ENCODE results near the gene MTAP.

MTAP gene

DNA sequence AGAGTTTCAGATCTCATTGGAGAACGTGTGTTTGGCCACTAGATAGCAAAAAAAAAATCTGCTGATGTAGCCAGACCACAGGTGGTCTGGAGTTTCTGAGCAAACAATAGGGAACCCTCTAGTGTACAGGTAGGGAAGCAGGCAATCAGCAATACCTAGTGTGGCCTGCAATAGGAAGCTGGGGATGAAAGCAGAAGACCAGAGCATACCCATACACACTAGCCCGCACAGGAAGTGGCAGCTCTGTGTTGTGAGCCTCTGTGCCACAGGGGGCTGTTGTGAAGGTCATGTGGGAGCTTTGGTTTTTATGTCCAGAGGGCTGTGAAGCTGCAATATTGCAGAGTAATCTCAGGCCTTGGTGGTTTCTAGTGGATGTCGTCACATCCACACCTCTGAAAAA lies 81.2 kb downstream of the MTAP start:
- DNase-seq (ENCODE audit: low read depth in 1 of 2, low spot score in 1 of 2) = peak; percentile 25 to 85
- no peak overlapping the region for H3K27ac ChIP-seq (replicated peaks)
- H3K27me3 ChIP-seq (ENCODE audit: insufficient read depth, poor library complexity, severe bottlenecking) = no peaks in the 10 kb centered on the region
- TF ChIP-seq SPI1 (IDR thresholded peaks at IDR 0.05; ENCODE audit: borderline replicate concordance, low read depth) (peak; percentile 26; the same call in 1 of the 2 replicates), POLR2AphosphoS5 (IDR thresholded peaks at IDR 0.05; ENCODE audit: low read depth) (no peak; the same call in 1 of the 2 replicates)
- H3K4me3 ChIP-seq (replicated peaks; ENCODE audit: insufficient read depth, low read length) = no peak overlapping the region

DNA sequence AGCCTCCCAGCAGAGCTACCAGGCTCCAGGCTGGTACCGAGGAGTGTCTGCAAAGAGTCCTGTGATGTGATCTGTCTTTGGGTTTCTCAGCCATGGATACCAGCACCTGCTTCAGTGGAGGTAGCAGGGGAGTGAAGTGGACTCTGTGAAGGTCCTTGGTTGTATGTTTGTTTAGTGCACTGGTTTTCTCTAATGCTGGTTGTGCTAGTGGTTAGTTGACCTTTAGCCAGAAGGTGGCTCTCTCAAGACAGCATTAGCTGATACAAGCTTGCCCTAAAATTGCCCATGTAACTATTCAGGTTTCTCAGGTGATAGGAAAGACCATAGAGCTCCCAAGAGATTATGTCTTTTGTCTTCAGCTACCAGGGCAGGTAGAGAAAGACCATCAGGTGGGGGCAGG lies 87.2 kb downstream of the MTAP start:
- DNase-seq (ENCODE audit: low read depth in 1 of 2, low spot score in 1 of 2) = no peak
- H3K27me3 ChIP-seq (ENCODE audit: insufficient read depth, poor library complexity, severe bottlenecking) = no peaks in the 10 kb centered on the region
- TF ChIP-seq POLR2AphosphoS5 (IDR thresholded peaks at IDR 0.05; ENCODE audit: low read depth) (no peak), CTCF (IDR thresholded peaks at IDR 0.05; ENCODE audit: insufficient read depth, low read length) (no peak)
- TF ChIP-seq, protein P1, sequence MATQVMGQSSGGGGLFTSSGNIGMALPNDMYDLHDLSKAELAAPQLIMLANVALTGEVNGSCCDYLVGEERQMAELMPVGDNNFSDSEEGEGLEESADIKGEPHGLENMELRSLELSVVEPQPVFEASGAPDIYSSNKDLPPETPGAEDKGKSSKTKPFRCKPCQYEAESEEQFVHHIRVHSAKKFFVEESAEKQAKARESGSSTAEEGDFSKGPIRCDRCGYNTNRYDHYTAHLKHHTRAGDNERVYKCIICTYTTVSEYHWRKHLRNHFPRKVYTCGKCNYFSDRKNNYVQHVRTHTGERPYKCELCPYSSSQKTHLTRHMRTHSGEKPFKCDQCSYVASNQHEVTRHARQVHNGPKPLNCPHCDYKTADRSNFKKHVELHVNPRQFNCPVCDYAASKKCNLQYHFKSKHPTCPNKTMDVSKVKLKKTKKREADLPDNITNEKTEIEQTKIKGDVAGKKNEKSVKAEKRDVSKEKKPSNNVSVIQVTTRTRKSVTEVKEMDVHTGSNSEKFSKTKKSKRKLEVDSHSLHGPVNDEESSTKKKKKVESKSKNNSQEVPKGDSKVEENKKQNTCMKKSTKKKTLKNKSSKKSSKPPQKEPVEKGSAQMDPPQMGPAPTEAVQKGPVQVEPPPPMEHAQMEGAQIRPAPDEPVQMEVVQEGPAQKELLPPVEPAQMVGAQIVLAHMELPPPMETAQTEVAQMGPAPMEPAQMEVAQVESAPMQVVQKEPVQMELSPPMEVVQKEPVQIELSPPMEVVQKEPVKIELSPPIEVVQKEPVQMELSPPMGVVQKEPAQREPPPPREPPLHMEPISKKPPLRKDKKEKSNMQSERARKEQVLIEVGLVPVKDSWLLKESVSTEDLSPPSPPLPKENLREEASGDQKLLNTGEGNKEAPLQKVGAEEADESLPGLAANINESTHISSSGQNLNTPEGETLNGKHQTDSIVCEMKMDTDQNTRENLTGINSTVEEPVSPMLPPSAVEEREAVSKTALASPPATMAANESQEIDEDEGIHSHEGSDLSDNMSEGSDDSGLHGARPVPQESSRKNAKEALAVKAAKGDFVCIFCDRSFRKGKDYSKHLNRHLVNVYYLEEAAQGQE (IDR thresholded peaks at IDR 0.05; ENCODE audit: insufficient replicate concordance, low read depth) = no peak
- H3K27ac ChIP-seq (replicated peaks) = no peak overlapping the region
- H3K4me3 ChIP-seq (replicated peaks; ENCODE audit: insufficient read depth, low read length) = no peak overlapping the region

GRCh38 chr9:21890696-21891095 lies 88.3 kb downstream of the MTAP start:
- no peak overlapping the region for H3K27ac ChIP-seq (replicated peaks)
- no peaks in the 10 kb centered on the region for H3K27me3 ChIP-seq (ENCODE audit: insufficient read depth, poor library complexity, severe bottlenecking)
- TF ChIP-seq SPI1 (IDR thresholded peaks at IDR 0.05; ENCODE audit: borderline replicate concordance, low read depth) = no peak
- TF ChIP-seq POLR2AphosphoS5 (IDR thresholded peaks at IDR 0.05; ENCODE audit: low read depth) = no peak
- TF ChIP-seq, protein P1 (IDR thresholded peaks at IDR 0.05; ENCODE audit: insufficient replicate concordance, low read depth) = no peak
- TF ChIP-seq CTCF (IDR thresholded peaks at IDR 0.05; ENCODE audit: insufficient read depth, low read length) = no peak
- no peak for TF ChIP-seq GABPA (IDR thresholded peaks at IDR 0.05; ENCODE audit: low read depth)
- no peak overlapping the region for H3K4me3 ChIP-seq (replicated peaks; ENCODE audit: insufficient read depth, low read length)
- DNase-seq (ENCODE audit: low read depth in 1 of 2, low spot score in 1 of 2) = no peak

- Histone ChIP-seq H3K27me3 (ENCODE audit: insufficient read depth, poor library complexity, severe bottlenecking) (no peaks in the 10 kb centered on the region), H3K4me3 (replicated peaks; ENCODE audit: insufficient read depth, low read length) (no peak overlapping the region), H3K27ac (replicated peaks) (peak overlapping the region; percentile 46)
- no peak for DNase-seq (ENCODE audit: low read depth in 1 of 2, low spot score in 1 of 2)
- no peak for TF ChIP-seq GABPA (IDR thresholded peaks at IDR 0.05; ENCODE audit: low read depth)
- no peak for TF ChIP-seq CTCF (IDR thresholded peaks at IDR 0.05; ENCODE audit: insufficient read depth, low read length)
- no peak for TF ChIP-seq SPI1 (IDR thresholded peaks at IDR 0.05; ENCODE audit: borderline replicate concordance, low read depth)
- TF ChIP-seq, protein P1 (IDR thresholded peaks at IDR 0.05; ENCODE audit: insufficient replicate concordance, low read depth) = no peak
- no peak for TF ChIP-seq POLR2AphosphoS5 (IDR thresholded peaks at IDR 0.05; ENCODE audit: low read depth)
These were observed 99.1 kb downstream of the MTAP start for GRCh38 chr9:21901546-21901945.

All from HL-60 (cell line).